OCI-LY7 (cell line): ENCODE results near the gene IL1RAPL1.
"Not testable (repeated sequence)": the region's sequence is repeated elsewhere in the genome, so short reads cannot be mapped to it uniquely, and the experiment has no call there.

Experiments
- EZH2phosphoT487 ChIP-seq: fragments of 200-600 bp; sonication (generic); IDR thresholded peaks from 2 replicates; pipeline ENCODE4 v1.6.1; 2018; ENCODE audit warnings: low read depth, borderline replicate concordance, mild to moderate bottlenecking, mixed run types, antibody characterized with exemption, low read length, moderate library complexity, mixed read lengths
- TF ChIP-seq, protein P1 (sequence below): fragments of 200-600 bp; sonication (generic); conservative IDR thresholded peaks from 2 replicates; pipeline ENCODE4 v1.5.1; 2014; ENCODE audit warnings: mild to moderate bottlenecking, antibody characterized with exemption, low read length, moderate library complexity, mixed read lengths

DNA sequence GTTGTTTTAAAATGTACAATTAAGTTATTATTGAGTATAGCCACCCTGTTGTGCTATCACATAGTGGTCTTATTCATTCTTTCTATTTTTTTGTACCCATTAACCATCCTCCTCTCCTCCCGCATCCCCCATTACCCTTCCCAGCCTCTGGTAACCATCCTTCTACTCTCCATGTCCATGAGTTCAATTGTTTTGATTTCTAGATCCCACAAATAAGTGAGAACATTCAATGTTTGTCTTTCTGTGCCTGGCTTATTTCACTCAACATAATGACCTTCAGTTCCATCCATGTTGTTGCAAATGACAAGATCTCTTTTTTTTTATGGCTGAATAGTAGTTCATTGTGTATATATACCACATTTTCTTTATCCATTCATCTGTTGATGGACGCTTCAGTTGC lies 179.3 kb downstream of the IL1RAPL1 start:
- TF ChIP-seq, protein P1, sequence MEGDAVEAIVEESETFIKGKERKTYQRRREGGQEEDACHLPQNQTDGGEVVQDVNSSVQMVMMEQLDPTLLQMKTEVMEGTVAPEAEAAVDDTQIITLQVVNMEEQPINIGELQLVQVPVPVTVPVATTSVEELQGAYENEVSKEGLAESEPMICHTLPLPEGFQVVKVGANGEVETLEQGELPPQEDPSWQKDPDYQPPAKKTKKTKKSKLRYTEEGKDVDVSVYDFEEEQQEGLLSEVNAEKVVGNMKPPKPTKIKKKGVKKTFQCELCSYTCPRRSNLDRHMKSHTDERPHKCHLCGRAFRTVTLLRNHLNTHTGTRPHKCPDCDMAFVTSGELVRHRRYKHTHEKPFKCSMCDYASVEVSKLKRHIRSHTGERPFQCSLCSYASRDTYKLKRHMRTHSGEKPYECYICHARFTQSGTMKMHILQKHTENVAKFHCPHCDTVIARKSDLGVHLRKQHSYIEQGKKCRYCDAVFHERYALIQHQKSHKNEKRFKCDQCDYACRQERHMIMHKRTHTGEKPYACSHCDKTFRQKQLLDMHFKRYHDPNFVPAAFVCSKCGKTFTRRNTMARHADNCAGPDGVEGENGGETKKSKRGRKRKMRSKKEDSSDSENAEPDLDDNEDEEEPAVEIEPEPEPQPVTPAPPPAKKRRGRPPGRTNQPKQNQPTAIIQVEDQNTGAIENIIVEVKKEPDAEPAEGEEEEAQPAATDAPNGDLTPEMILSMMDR: not testable (repeated sequence)
- not testable (repeated sequence) for TF ChIP-seq EZH2phosphoT487
